GM12872 (cell line): ENCODE data around the gene NAXD.

Experiments
- CTCF ChIP-seq: IDR thresholded peaks from 3 replicates; pipeline ENCODE4 v1.5.1; 2011; ENCODE audit warnings: low read depth, mild to moderate bottlenecking, low read length, moderate library complexity; ENCODE audit not compliant: insufficient read depth

Gene NAXD

GRCh38 chr13:110657196-110657595 is 41.9 kb downstream of the NAXD start:
- no peak for TF ChIP-seq CTCF

- TF ChIP-seq CTCF = no peak
Observed at GRCh38 chr13:110661256-110661655, 45.9 kb downstream of the NAXD start.

GRCh38 chr13:110662091-110662490 is 46.7 kb downstream of the NAXD start:
- no peak for TF ChIP-seq CTCF

GRCh38 chr13:110662777-110663443 is 47.6 kb downstream of the NAXD start:
- no peak for TF ChIP-seq CTCF

GRCh38 chr13:110663491-110663890 is 48.1 kb downstream of the NAXD start:
- no peak for TF ChIP-seq CTCF

- no peak for TF ChIP-seq CTCF
Observed at GRCh38 chr13:110664041-110664440, 48.7 kb downstream of the NAXD start.

- no peak for TF ChIP-seq CTCF
Observed at GRCh38 chr13:110664673-110665072, 49.3 kb downstream of the NAXD start.
